H1 (cell line): ENCODE results near the gene MYLK. TPM values are rescaled to one million over a fixed set of nuclear protein-coding genes. Genes with fewer than 3 reads are reported as not detected.

Experiments
- GABPA ChIP-seq: IDR thresholded peaks from 2 replicates; pipeline ENCODE4 v1.6.1; 2011; ENCODE audit warnings: mild to moderate bottlenecking, low read length, moderate library complexity, borderline replicate concordance; ENCODE audit not compliant: insufficient read depth
- POLR2AphosphoS5 ChIP-seq: IDR thresholded peaks from 2 replicates; pipeline ENCODE4 v1.6.1; 2011; ENCODE audit warnings: low read depth, low read length
- SRF ChIP-seq: IDR thresholded peaks from 2 replicates; pipeline ENCODE4 v1.6.1; 2011; ENCODE audit warnings: mild to moderate bottlenecking, low read depth, low read length, moderate library complexity
- polyA plus RNA-seq, 7 experiments: library from polyadenylated mRNA; depleted of rRNA in 3 of 7; stranded (reverse) in 5 of 7; unstranded in 2 of 7; fragments of >200 nt in 5 of 7; fragments of 200-250 nt in 2 of 7; gene quantifications; 1 replicate in 5 of 7; 2 replicates in 1 of 7; 4 replicates in 1 of 7; pipeline versions ENCODE4 v1.2.1 to v1.2.3, GENCODE V29; 2011 to 2013; ENCODE audit warnings: missing spikeins in 2 of 7, mixed read lengths in 2 of 7
- total RNA-seq: library from RNA; stranded (reverse); fragmentation: NEBNext Ultra II Directional; extraction: Animal tissue kit (Norgen Biotek cat#: 25700); gene quantifications from 2 replicates; pipeline ENCODE4 v1.2.1, GENCODE V29; 2021

The MYLK gene
- total and polyA plus RNA-seq, 2 of the 8 experiments (the other 6 are each of a cell fraction or from before 2014, with no cell fraction given): 11.6 to 21.3 TPM

DNA sequence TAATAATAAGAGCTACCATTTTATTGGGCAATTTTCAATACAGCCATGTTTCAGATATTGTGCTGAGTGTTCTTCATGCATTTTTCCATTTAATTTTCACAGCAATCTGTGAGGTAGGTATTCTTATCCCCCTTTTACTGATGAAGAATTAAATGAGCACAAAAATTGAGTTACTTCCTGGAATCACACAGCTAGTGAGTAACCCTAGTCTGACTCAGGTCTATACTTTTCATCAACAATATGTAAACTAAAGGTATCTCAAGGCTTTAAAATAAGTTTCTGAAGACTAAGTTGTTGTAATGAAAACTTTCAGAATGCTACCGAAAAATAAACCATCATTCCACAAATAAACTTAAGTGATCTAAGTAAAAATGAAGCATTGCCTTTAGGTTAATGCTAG lies 321.6 kb downstream of the MYLK start (continued):
- TF ChIP-seq POLR2AphosphoS5 (no peak), GABPA (no peak), SRF (no peak)
